G401.6 (cell line): ENCODE measurements around the gene RHBDD3.
A peak's percentile ranks its signal among the peaks of the same experiment; 100 is the strongest.

Experiments used
- FAIRE-seq: peaks from 2 replicates; lab custom pipeline; 2012; peaks lifted over from hg19 to GRCh38; lab: Jason Lieb, UNC

Gene RHBDD3

GRCh38 chr22:29267858-29268510 lies at the start of gene RHBDD3, which contains the start of gene EWSR1:
TSS of gene RHBDD3 (minus strand) at chr22:29267981. CDS start at chr22:29265626, 2,355 bp downstream.
TSS of gene EWSR1 (plus strand) at chr22:29268268. CDS start at chr22:29268337, 69 bp downstream.
- FAIRE-seq = no peak

- FAIRE-seq = no peak
Observed at GRCh38 chr22:29316141-29316828, 48.5 kb upstream of the RHBDD3 start.

GRCh38 chr22:29315286-29316140 lies 47.7 kb upstream of the RHBDD3 start, which contains the start of gene RASL10A:
TSS of gene RASL10A (minus strand) at chr22:29315697. CDS start at chr22:29315246, 451 bp downstream.
- no peak for FAIRE-seq

GRCh38 chr22:29314537-29315285 lies 46.9 kb upstream of the RHBDD3 start:
- no peak for FAIRE-seq

GRCh38 chr22:29313576-29314466 lies 46.0 kb upstream of the RHBDD3 start:
- FAIRE-seq = no peak

GRCh38 chr22:29313126-29313575 lies 45.4 kb upstream of the RHBDD3 start:
- no peak for FAIRE-seq

GRCh38 chr22:29312218-29313125 lies 44.7 kb upstream of the RHBDD3 start:
- no peak for FAIRE-seq

- FAIRE-seq = no peak
Observed at GRCh38 chr22:29311464-29312217, 43.9 kb upstream of the RHBDD3 start.

GRCh38 chr22:29310863-29311339 lies 43.1 kb upstream of the RHBDD3 start:
- FAIRE-seq = peak; percentile 61

GRCh38 chr22:29310065-29310862 lies 42.5 kb upstream of the RHBDD3 start:
- no peak for FAIRE-seq

GRCh38 chr22:29309332-29310064 lies 41.7 kb upstream of the RHBDD3 start:
- FAIRE-seq = no peak

GRCh38 chr22:29308791-29309262 lies 41.0 kb upstream of the RHBDD3 start:
- no peak for FAIRE-seq

- no peak for FAIRE-seq
Observed at GRCh38 chr22:29308148-29308790, 40.5 kb upstream of the RHBDD3 start.

GRCh38 chr22:29307596-29308147 lies 39.9 kb upstream of the RHBDD3 start:
- FAIRE-seq = no peak

GRCh38 chr22:29306835-29307595 lies 39.2 kb upstream of the RHBDD3 start:
- no peak for FAIRE-seq
